GM12873 (cell line): ENCODE data around the gene ZNF311.

Experiments used
- CTCF ChIP-seq: IDR thresholded peaks from 2 replicates; pipeline ENCODE4 v1.5.1; 2012; ENCODE audit warnings: low read depth, mild to moderate bottlenecking, moderate library complexity, low read length, control low read depth; ENCODE audit not compliant: insufficient read depth; ENCODE audit errors: missing control alignments

ZNF311 gene

GRCh38 chr6:29019629-29020028 lies 14.5 kb upstream of the ZNF311 start:
- no peak for TF ChIP-seq CTCF

GRCh38 chr6:29017428-29017802 lies 12.3 kb upstream of the ZNF311 start:
- no peak for TF ChIP-seq CTCF

GRCh38 chr6:29016559-29017427 lies 11.7 kb upstream of the ZNF311 start:
- TF ChIP-seq CTCF, result peak; percentile 81

- no peak for TF ChIP-seq CTCF
Measured at GRCh38 chr6:29014729-29015608, 9.9 kb upstream of the ZNF311 start.

GRCh38 chr6:29011276-29011734 lies 6.2 kb upstream of the ZNF311 start:
- TF ChIP-seq CTCF, result no peak

- no peak for TF ChIP-seq CTCF
Measured at GRCh38 chr6:29009358-29009757, 4.2 kb upstream of the ZNF311 start.

- no peak for TF ChIP-seq CTCF
Measured at GRCh38 chr6:29008089-29008488, 3.0 kb upstream of the ZNF311 start.
